K562 (cell line): ENCODE measurements around the gene ARHGAP26. TPM values are rescaled to one million over a fixed set of nuclear protein-coding genes. Genes with fewer than 3 reads are reported as not detected.

ENCODE experiments used
- ATAC-seq: fragments of 200-7000 bp; cut with Tn5 transposase; 3 replicates; pipeline ENCODE4 v1.9.1; 2020; ENCODE audit warnings: moderate library complexity
- BruUV-seq: library from RNA; stranded (reverse); fragments of 400-500 nt; replicated peaks from 2 replicates; lab custom pipeline; 2021; lab: Mats Ljungman, UMichigan
- CTCF ChIA-PET: fragments of 300-600 bp; formaldehyde crosslinking; extraction: SDS; loops from one replicate; lab custom pipeline; 2021; ENCODE audit warnings: low intra/inter-chr PET ratio; lab: Yijun Ruan, JAX
- POLR2A ChIA-PET: fragments of 300-600, 350-650 bp; sonication (Branson Sonifier 250); formaldehyde crosslinking; extraction: SDS; loops from one replicate; lab custom pipeline; 2021; ENCODE audit warnings: antibody characterized with exemption, inconsistent platforms; lab: Yijun Ruan, JAX
- DNase-seq, 4 experiments: peaks; one replicate each; pipeline versions ENCODE4 v3.0.0 to v3.0.0-alpha.2; 2011 to 2018; ENCODE audit warnings: low spot score in 3 of 4, mixed read lengths in 3 of 4; ENCODE audit errors: extremely low read depth in 1 of 4
- FAIRE-seq: peaks from 2 replicates; lab custom pipeline; 2011; peaks lifted over from hg19 to GRCh38; lab: Jason Lieb, UNC
- H2AFZ ChIP-seq: 2 replicates; pipeline ENCODE4 v1.6.0; 2011; ENCODE audit warnings: low read depth, low read length, control low read depth, inconsistent platforms
- H3K27ac ChIP-seq: fragments of 200-600 bp; 3 replicates; pipeline ENCODE4 v1.8.0; 2011; ENCODE audit warnings: low read depth, mild to moderate bottlenecking, control low read depth, inconsistent platforms, low read length, moderate library complexity, mixed read lengths; ENCODE audit errors: extremely low read depth
- H3K27me3 ChIP-seq, 2 experiments: fragments of 300-600 bp in 1 of 2; 2 replicates in 1 of 2; 3 replicates in 1 of 2; pipeline versions ENCODE4 v1.6.0 to v1.8.0; 2011; ENCODE audit warnings: inconsistent platforms in 2 of 2, low read length in 2 of 2, mild to moderate bottlenecking in 1 of 2, mixed read lengths in 1 of 2, moderate library complexity in 1 of 2; ENCODE audit not compliant: control insufficient read depth in 2 of 2, insufficient read depth in 2 of 2
- H3K36me3 ChIP-seq: fragments of 300-600 bp; 3 replicates; pipeline ENCODE4 v1.8.0; 2011; ENCODE audit warnings: mild to moderate bottlenecking, low read length, inconsistent platforms; ENCODE audit not compliant: control insufficient read depth, insufficient read depth
- H3K4me1 ChIP-seq, 2 experiments: fragments of 200-600 bp in 1 of 2; replicated peaks in 1 of 2; 2 replicates in 1 of 2; 3 replicates in 1 of 2; pipeline versions ENCODE4 v1.5.1 to v1.8.0; 2011; ENCODE audit warnings: inconsistent platforms in 2 of 2, low read length in 2 of 2, mild to moderate bottlenecking in 1 of 2, mixed read lengths in 1 of 2, moderate library complexity in 1 of 2; ENCODE audit not compliant: control insufficient read depth in 2 of 2, insufficient read depth in 2 of 2
- H3K4me2 ChIP-seq: 2 replicates; pipeline ENCODE4 v1.6.1; 2011; ENCODE audit warnings: low read length, control low read depth, inconsistent platforms, mixed read lengths; ENCODE audit not compliant: insufficient read depth
- H3K4me3 ChIP-seq: fragments of 200-600 bp; sonication (generic), shearing (Covaris generic); 2 replicates; pipeline ENCODE4 v1.5.1; 2016; ENCODE audit warnings: control low read depth, inconsistent platforms
- H3K79me2 ChIP-seq: fragments of 200-600 bp; 3 replicates; pipeline ENCODE4 v1.8.0; 2011; ENCODE audit warnings: low read length, inconsistent platforms; ENCODE audit not compliant: control insufficient read depth, insufficient read depth
- H3K9ac ChIP-seq, 2 experiments: 2 replicates each; pipeline versions ENCODE4 v1.6.0 to v1.6.1; 2011; ENCODE audit warnings: low read depth in 2 of 2, low read length in 2 of 2, control low read depth in 1 of 2, inconsistent platforms in 1 of 2, mild to moderate bottlenecking in 1 of 2, mixed read lengths in 1 of 2; ENCODE audit not compliant: insufficient read depth in 1 of 2
- H3K9me1 ChIP-seq: one replicate; pipeline ENCODE4 v1.6.0; 2011; ENCODE audit warnings: inconsistent platforms, mild to moderate bottlenecking, low read length, moderate library complexity; ENCODE audit not compliant: control insufficient read depth, insufficient read depth
- H3K9me3 ChIP-seq: replicated peaks from 2 replicates; pipeline ENCODE4 v1.5.1; 2011; ENCODE audit warnings: low read depth, low read length, inconsistent platforms; ENCODE audit not compliant: control insufficient read depth, insufficient read depth
- H4K20me1 ChIP-seq: replicated peaks from 2 replicates; pipeline ENCODE4 v1.6.1; 2011; ENCODE audit warnings: low read length, inconsistent platforms, mixed read lengths; ENCODE audit not compliant: control insufficient read depth, insufficient read depth
- CBX8 ChIP-seq: fragments of 200-600 bp; sonication (generic); IDR thresholded peaks from 2 replicates; pipeline ENCODE4 v1.6.1; 2012; ENCODE audit warnings: borderline replicate concordance, mixed run types, low read depth, mild to moderate bottlenecking, moderate library complexity, mixed read lengths, low read length, control low read depth, inconsistent platforms; ENCODE audit not compliant: poor library complexity, severe bottlenecking; ENCODE audit errors: extremely low read depth
- CREB5 ChIP-seq: fragments of 250-450 bp; sonication (Bioruptor Pico); IDR thresholded peaks from 2 replicates; pipeline ENCODE4 v1.5.0; 2020; ENCODE audit warnings: mild to moderate bottlenecking
- MYNN ChIP-seq, 2 experiments: sonication (generic); formaldehyde crosslinking in 1 of 2; IDR thresholded peaks; 2 replicates each; pipeline versions ENCODE4 v1.5.0 to v1.6.1; 2016 to 2020; ENCODE audit warnings: antibody characterized with exemption in 1 of 2, missing genetic modification reagents in 1 of 2
- NR2F6 ChIP-seq: fragments of 450-650 bp; formaldehyde crosslinking; IDR thresholded peaks from 2 replicates; pipeline ENCODE4 v1.4.0; 2020; ENCODE audit warnings: mild to moderate bottlenecking
- PCBP1 ChIP-seq: fragments of 200-400 bp; formaldehyde crosslinking; IDR thresholded peaks from 2 replicates; pipeline ENCODE4 v1.6.1; 2018; ENCODE audit warnings: mild to moderate bottlenecking, low read depth, low read length; ENCODE audit not compliant: poor library complexity, severe bottlenecking
- TBP ChIP-seq: optimal IDR thresholded peaks from 2 replicates; pipeline ENCODE3; 2011; ENCODE audit warnings: low read depth, low read length, improper control_type of control experiment
- ZBTB49 ChIP-seq: sonication (generic); formaldehyde crosslinking; IDR thresholded peaks from 2 replicates; pipeline ENCODE4 v1.8.0; 2022; ENCODE audit warnings: missing genetic modification reagents, mild to moderate bottlenecking, borderline replicate concordance
- ZNF124 ChIP-seq: sonication (generic); formaldehyde crosslinking; IDR thresholded peaks from 2 replicates; pipeline ENCODE4 v1.8.1; 2022; ENCODE audit warnings: missing genetic modification reagents
- ZNF165 ChIP-seq: fragments of 250-450 bp; sonication (Bioruptor Pico); IDR thresholded peaks from 2 replicates; pipeline ENCODE4 v1.4.0; 2020; ENCODE audit warnings: borderline replicate concordance
- ZNF175 ChIP-seq: fragments of 200-800 bp; sonication (Bioruptor generic); IDR thresholded peaks from 2 replicates; pipeline ENCODE4 v1.6.1; 2016; ENCODE audit warnings: low read depth, mild to moderate bottlenecking, missing genetic modification characterization, missing compliant biosample characterization
- ZNF589 ChIP-seq: fragments of 200-800 bp; sonication (Bioruptor generic); IDR thresholded peaks from 2 replicates; pipeline ENCODE4 v1.6.1; 2016; ENCODE audit warnings: low read depth, missing genetic modification characterization, missing compliant biosample characterization
- ZNF717 ChIP-seq: fragments of 250-450 bp; sonication (Bioruptor Pico); IDR thresholded peaks from 2 replicates; pipeline ENCODE4 v1.5.0; 2021
- ZSCAN32 ChIP-seq: fragments of 450-650 bp; formaldehyde crosslinking; IDR thresholded peaks from 2 replicates; pipeline ENCODE4 v1.4.0; 2020; ENCODE audit warnings: mild to moderate bottlenecking, moderate library complexity
- WGBS: fragments of 100-300 bp; shearing (Covaris generic); methylation state at CpG from one replicate; pipeline ENCODE4 v1.1.6; 2016; ENCODE audit warnings: low coverage, mixed read lengths; ENCODE audit not compliant: insufficient coverage; ENCODE audit errors: missing lambda C conversion rate; 5-methylcytosine and 5-hydroxymethylcytosine counted together
- in situ Hi-C: fragments of 300-500 bp; cut with MboI; formaldehyde crosslinking; loops from 4 replicates; pipeline ENCODE4 v1.15.0; 2018; ENCODE audit warnings: inconsistent platforms, mixed read lengths
- intact Hi-C: fragments of 100-400 bp; cut with micrococcal nuclease; formaldehyde crosslinking; loops from 2 replicates; pipeline ENCODE4 v1.14.2; 2022
- polyA plus RNA-seq, 8 experiments: library from polyadenylated mRNA; depleted of rRNA in 4 of 8; stranded (reverse) in 5 of 8; unstranded in 3 of 8; fragments of >200 nt; fragmentation: Nextera tagmentation in 2 of 8; fragmentation: Illumina TruSeq in 1 of 8; extraction: Ambion mirVana in 2 of 8; extraction: Trizol in 1 of 8; gene quantifications; 2 replicates each; pipeline versions ENCODE4 v1.2.1 to v1.2.3, GENCODE V29; 2011 to 2014; ENCODE audit warnings: inconsistent platforms in 1 of 8, missing spikeins in 1 of 8
- total RNA-seq, 7 experiments: library from RNA; depleted of rRNA in 6 of 7; stranded (reverse); fragments of >200 nt in 6 of 7; fragmentation: Illumina TruSeq in 2 of 7; extraction: Trizol in 2 of 7; gene quantifications; 2 replicates each; pipeline versions ENCODE4 v1.2.1 to v1.2.3, GENCODE V29; 2011 to 2021; ENCODE audit warnings: low replicate concordance in 1 of 7

Gene ARHGAP26
- total and polyA plus RNA-seq, 9 of the 15 experiments (the other 6 are each of a cell fraction or from before 2014, with no cell fraction given), result 0.13 to 1.1 (median 0.55) TPM

GRCh38 chr5:142981475-142981874, 211.3 kb downstream of the ARHGAP26 start:
- no TSS peak for BruUV-seq
- no peak for ATAC-seq
- Histone ChIP-seq H4K20me1 (no peaks in the 10 kb centered on the region), H3K27me3 (0 out of 5 replicates have a peak, but pooled peaks cover 0 to 10% of the 10 kb centered on the region in 2 experiments), H3K9me3 (no peaks in the 10 kb centered on the region), H3K4me2 (no peak overlapping the region), H3K4me1 (no peaks in the 10 kb centered on the region; a peak in 1 of 5 replicates), H3K9me1 (no peaks in the 10 kb centered on the region), H3K27ac (no peak overlapping the region), H2AFZ (no peak overlapping the region), H3K4me3 (no peak overlapping the region), H3K9ac (no peak overlapping the region), H3K79me2 (no peaks in the 10 kb centered on the region)
- in situ Hi-C loops, result no loop called here
- ChIA-PET CTCF (no interaction called here), POLR2A (interaction anchor here (1.1 to 1.2 kb wide), 2 partner anchors 21 kb away, joined by 3 read pairs; no protein-coding TSS in a partner anchor)
- FAIRE-seq, result no peak
- 0% methylated on average over 5 of the region's 5 CpGs for WGBS
- intact Hi-C loops, result no loop called here
- DNase-seq, result no peak
- TF ChIP-seq ZSCAN32 (CRISPR knock-in tag) (no peak), ZNF717 (CRISPR knock-in tag) (no peak), ZNF589 (CRISPR knock-in tag) (no peak), ZNF124 (CRISPR knock-in tag) (no peak), ZNF165 (no peak), NR2F6 (CRISPR knock-in tag) (no peak), CBX8 (no peak), ZBTB49 (CRISPR knock-in tag) (no peak), PCBP1 (no peak), MYNN (IDR thresholded peaks at IDR 0.05) (no peak), MYNN (CRISPR knock-in tag; IDR thresholded peaks at IDR 0.05) (no peak), TBP (no peak), ZNF175 (no peak), CREB5 (CRISPR knock-in tag) (no peak)
- TF ChIP-seq, all 486 proteins: peak for 0
- H3K36me3 ChIP-seq, result no peaks in the 10 kb centered on the region
